Choroid plexus epithelial cell (primary cell): Measurements from ENCODE around the gene ESPN.

Source experiments
- DNase-seq: peaks from one replicate; pipeline ENCODE4 v3.0.0-alpha.2; 2010; ENCODE audit warnings: low read depth
- H3K4me3 ChIP-seq: 2 replicates; pipeline ENCODE4 v1.5.1; 2011; ENCODE audit warnings: low read depth, mild to moderate bottlenecking, control low read depth, low read length, moderate library complexity
- TF ChIP-seq, protein P1 (sequence below): conservative IDR thresholded peaks from 2 replicates; pipeline ENCODE4 v1.5.1; 2011; ENCODE audit warnings: low read depth, mild to moderate bottlenecking, control low read depth, inconsistent platforms, low read length, moderate library complexity

Gene ESPN

DNA sequence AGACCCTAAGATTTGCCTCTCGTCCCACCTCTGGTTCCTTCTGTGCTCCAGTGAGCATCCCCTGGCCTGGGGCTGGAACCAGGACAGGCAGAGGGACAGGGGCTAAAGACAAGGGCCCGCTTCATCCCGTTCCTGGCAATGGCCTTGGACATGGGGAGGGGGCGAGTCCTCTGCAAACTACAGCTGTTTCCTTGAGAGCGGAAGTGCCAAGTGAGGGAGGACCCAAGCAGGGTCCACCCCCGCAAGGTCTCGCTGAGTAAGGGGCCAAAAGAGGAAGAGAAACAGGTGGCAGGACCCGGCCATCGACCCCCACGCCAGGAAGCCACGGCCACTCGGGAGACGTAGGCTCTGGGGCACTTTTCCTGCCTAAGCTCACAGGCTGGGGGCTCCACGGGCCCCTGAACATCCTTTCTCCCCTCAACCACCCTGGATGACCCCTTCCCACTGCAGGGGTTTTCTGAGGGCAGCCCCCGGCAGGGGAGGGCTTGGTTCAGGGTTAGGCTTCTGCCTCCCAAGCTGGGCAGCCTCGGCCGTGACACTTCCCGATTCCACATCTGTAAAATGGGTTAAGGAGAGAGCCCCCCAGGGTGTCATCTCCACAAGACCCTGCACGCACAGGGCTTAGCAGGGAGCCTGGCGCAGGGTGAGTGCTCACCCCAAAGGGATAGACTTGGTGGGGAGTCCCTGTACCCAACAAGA lies 84.8 kb downstream of the ESPN start:
- TF ChIP-seq, protein P1, sequence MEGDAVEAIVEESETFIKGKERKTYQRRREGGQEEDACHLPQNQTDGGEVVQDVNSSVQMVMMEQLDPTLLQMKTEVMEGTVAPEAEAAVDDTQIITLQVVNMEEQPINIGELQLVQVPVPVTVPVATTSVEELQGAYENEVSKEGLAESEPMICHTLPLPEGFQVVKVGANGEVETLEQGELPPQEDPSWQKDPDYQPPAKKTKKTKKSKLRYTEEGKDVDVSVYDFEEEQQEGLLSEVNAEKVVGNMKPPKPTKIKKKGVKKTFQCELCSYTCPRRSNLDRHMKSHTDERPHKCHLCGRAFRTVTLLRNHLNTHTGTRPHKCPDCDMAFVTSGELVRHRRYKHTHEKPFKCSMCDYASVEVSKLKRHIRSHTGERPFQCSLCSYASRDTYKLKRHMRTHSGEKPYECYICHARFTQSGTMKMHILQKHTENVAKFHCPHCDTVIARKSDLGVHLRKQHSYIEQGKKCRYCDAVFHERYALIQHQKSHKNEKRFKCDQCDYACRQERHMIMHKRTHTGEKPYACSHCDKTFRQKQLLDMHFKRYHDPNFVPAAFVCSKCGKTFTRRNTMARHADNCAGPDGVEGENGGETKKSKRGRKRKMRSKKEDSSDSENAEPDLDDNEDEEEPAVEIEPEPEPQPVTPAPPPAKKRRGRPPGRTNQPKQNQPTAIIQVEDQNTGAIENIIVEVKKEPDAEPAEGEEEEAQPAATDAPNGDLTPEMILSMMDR = no peak
- no peak overlapping the region for H3K4me3 ChIP-seq
- no peak for DNase-seq

DNA sequence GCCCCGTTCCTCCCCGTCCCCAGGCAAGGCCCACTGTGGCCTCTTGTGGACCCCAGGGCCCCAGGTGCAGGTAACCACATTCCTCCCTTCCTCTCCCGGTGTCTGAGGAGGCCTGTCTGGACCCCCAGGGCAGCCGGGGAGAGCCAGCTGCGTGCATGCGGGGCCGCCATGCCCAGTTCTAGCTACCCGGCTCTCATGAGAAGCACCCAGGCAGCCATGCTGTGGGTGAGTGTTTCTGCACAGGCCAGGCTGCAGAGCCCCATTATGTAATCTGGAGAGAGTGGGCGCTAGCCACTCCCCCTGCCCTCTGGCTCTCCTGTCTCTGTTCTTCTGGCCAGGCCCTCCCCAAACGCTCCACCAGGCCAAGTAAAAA lies 85.3 kb downstream of the ESPN start:
- DNase-seq = no peak
- TF ChIP-seq, protein P1 = no peak
- no peak overlapping the region for H3K4me3 ChIP-seq

DNA sequence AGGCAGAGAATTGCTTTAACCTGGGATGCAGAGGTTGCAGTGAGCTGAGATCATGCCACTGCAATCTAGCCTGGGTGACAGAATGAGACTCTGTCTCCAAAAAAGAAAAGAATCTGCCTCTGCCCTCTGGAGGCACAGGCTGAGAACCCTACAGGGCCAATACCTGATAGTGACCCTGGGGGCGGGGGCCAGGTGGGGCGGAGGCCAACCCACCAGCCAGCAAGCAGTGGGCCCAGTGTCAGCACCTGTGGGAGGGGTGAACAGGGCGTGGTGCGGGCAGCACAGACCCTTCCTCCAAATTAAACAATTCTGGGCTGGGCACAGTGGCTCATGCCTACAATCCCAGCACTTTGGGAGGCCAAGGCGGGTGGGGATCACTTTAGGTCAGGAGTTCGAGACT lies 85.9 kb downstream of the ESPN start:
- DNase-seq = no peak
- TF ChIP-seq, protein P1 = no peak

More for the DNA sequence above, 85.9 kb downstream of the ESPN start:
- H3K4me3 ChIP-seq = no peak overlapping the region
